Measurements from ENCODE around the gene PRF1. TPM values are rescaled to one million over a fixed set of nuclear protein-coding genes. Genes with fewer than 3 reads are reported as not detected.

PRF1 gene
- total RNA-seq, 4 donors from 2014 or later = 2.0 to 5.3 (median 3.3) TPM

DNA sequence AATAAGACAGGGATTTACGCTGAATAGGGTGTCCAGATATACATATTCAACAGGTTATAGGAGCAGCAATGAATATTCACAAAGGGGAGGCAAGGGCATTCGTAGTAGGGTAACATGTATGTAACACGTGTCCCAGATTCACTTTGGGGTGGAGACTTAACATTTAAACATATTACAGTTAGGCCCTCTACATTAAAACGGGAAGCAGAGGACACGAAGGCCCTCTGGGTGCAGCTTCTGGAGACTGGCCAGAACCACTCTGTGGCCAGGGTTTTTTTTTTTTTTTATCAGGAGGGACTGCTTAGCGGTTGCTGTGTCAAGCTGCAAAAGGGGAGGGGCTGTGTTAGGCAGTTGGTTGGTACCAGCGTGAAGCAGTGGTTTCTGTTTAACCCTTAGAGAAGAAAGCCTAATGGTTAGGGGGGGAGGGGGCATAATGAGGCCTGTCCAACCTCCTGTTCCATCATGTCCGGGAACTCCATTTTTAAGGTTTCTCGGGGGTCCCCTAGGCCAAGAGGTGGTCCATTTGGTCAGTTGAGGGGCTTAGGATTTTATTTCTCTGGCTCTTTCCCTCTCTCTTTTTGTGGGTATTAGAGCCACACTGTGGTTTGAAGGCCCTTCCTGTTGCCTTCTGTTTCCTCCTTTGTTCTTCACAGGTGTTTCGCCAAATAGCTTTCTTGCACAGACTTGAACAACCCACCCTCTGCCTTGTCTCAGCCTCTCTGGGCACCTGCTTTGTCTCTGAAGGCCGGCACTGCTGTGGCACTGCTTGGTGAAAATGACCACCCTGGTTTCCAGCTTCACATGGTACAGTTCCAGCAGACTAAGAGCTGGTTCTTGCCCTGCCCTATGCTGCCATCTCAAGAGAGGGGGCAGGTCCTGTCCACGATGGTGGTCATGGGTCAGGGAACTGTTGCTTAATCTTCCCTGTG, 26.4 kb downstream of the PRF1 start:
- TF ChIP-seq, protein P1, sequence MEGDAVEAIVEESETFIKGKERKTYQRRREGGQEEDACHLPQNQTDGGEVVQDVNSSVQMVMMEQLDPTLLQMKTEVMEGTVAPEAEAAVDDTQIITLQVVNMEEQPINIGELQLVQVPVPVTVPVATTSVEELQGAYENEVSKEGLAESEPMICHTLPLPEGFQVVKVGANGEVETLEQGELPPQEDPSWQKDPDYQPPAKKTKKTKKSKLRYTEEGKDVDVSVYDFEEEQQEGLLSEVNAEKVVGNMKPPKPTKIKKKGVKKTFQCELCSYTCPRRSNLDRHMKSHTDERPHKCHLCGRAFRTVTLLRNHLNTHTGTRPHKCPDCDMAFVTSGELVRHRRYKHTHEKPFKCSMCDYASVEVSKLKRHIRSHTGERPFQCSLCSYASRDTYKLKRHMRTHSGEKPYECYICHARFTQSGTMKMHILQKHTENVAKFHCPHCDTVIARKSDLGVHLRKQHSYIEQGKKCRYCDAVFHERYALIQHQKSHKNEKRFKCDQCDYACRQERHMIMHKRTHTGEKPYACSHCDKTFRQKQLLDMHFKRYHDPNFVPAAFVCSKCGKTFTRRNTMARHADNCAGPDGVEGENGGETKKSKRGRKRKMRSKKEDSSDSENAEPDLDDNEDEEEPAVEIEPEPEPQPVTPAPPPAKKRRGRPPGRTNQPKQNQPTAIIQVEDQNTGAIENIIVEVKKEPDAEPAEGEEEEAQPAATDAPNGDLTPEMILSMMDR (IDR thresholded peaks at IDR 0.05; ENCODE audit: low read depth) = no peak

DNA sequence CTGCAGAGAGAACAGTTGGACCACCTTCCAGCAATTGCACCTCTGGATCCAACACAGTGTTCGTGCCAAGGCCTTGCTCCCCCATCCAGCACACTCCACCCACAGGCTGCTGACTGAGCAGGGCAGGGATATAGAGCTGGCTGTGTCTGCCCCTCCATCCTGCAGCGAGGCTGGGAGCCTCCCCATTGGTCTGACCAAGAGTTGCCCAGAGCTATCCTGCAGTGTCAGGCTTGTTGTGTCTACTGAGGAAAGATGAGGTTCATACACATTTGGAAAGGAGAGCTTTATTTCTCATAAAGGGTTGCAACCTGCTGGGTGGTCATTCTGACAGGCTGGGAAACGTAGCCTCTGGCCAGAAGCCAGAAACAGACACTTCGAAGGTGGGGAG, 27.1 kb downstream of the PRF1 start:
- TF ChIP-seq, protein P1 (IDR thresholded peaks at IDR 0.05; ENCODE audit: low read depth) = no peak

- TF ChIP-seq, protein P1 (IDR thresholded peaks at IDR 0.05; ENCODE audit: low read depth) = no peak
Measured at GRCh38 chr10:70573599-70574506, 28.7 kb downstream of the PRF1 start.

GRCh38 chr10:70571636-70572439, 30.7 kb downstream of the PRF1 start:
- TF ChIP-seq, protein P1 (IDR thresholded peaks at IDR 0.05; ENCODE audit: low read depth) = no peak

DNA sequence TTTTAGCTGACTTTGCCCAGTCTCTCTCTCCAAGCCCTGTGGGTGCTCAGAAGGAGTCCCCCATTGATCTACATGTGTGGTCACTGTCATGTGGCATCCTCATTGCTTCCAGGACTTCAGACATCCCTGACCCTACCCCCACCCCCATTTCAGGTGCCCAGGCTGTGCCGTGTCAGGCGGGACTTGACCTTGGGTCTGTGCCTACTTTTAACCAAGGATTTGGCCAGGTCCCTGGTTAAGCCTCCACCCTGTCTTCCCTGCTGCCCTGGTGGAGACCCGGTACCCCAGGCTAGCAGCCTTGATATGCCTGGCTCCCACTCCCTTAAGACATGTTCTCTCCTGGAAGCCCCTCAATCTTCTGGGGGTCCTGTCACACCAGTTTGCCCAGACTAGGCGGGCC, 31.3 kb downstream of the PRF1 start:
- TF ChIP-seq, protein P1 (IDR thresholded peaks at IDR 0.05; ENCODE audit: low read depth) = no peak

DNA sequence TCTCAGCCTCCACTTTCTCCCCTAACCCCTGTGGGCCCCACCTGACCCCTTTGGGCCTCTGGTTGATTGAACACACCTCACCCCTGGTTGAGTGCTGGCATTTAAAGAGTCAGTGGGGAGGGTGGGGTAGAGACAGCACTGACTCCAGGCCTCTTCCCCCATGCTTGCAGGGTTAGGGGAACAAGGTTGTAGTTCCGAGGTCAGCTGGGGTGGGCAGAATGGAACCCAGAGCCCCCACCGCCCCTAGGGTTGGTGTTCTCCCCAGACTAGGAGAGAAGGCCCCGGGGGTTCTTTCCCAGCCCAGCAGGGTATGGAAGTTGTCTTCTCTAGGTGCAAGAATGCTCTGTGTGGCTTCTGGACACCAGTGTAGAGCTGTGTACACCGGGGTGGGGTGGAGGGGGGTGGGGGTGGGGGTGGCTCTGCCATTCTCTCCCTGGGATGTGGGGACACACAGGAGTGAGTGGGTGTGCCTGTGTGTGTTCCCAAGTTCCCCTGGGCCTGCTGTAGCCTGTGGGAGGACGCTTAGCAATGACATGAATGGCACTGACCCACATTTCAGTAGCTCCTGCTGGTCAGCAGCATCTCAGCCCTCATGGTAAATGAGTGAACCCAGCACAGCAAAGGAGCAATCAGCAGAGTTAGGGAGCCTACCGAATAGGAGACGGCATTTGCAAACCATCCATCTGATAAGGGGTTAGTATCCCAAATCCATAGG, 33.6 kb downstream of the PRF1 start:
- TF ChIP-seq, protein P1 (IDR thresholded peaks at IDR 0.05; ENCODE audit: low read depth) = no peak

All from subcutaneous adipose tissue (tissue), 4 donors.